Measurements from ENCODE around the gene SHANK1.

DNA sequence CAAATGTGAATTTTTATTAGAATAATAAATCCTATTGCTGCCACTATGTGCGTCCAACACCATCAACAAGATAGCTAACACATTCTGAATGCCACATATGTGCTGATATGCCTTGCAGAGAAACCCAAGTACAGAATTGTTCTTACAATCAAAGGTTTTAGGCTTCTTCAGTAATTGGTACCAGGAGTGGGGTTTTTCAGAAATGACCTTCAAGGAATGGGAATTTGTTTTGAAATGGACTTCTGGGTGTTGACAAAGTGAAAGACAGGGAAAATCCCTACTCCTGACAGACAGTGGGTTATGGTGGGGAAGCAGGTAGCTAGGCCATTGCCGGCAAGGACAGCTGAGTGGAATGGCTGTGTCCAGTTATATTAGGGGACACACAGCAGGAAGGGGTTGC is 85.6 kb downstream of the SHANK1 start:
- TF ChIP-seq CTCF (IDR thresholded peaks at IDR 0.05; ENCODE audit: extremely low read depth in 1 of 2, insufficient read depth in 1 of 2, low read depth in 1 of 2, low read length in 2 of 2): no peak
- TF ChIP-seq POLR2AphosphoS5 (IDR thresholded peaks at IDR 0.05; ENCODE audit: insufficient read depth, low read depth, low read length): no peak
- no peak for TF ChIP-seq EZH2 (IDR thresholded peaks at IDR 0.05; ENCODE audit: borderline replicate concordance, low read depth, low read length, severe bottlenecking)
- no peak for TF ChIP-seq MAX (IDR thresholded peaks at IDR 0.05; ENCODE audit: insufficient read depth, insufficient read length)
- no peak for TF ChIP-seq FOS (IDR thresholded peaks at IDR 0.05; ENCODE audit: borderline replicate concordance, insufficient read depth, low read length)
- no peak for TF ChIP-seq POLR2A (IDR thresholded peaks at IDR 0.05; ENCODE audit: low read depth, low read length)
- no peak for TF ChIP-seq MYC (IDR thresholded peaks at IDR 0.05; ENCODE audit: low read depth, low read length)
- TF ChIP-seq JUN (IDR thresholded peaks at IDR 0.05; ENCODE audit: borderline replicate concordance, insufficient read depth, insufficient read length, low read depth): no peak

Data from endothelial cell of umbilical vein (primary cell).